ENCODE data around the gene SLC10A1. TPM values are rescaled to one million over a fixed set of nuclear protein-coding genes. Genes with fewer than 3 reads are reported as not detected.

SLC10A1 gene
- total RNA-seq, 1 donor from 2014 or later = not detected

DNA sequence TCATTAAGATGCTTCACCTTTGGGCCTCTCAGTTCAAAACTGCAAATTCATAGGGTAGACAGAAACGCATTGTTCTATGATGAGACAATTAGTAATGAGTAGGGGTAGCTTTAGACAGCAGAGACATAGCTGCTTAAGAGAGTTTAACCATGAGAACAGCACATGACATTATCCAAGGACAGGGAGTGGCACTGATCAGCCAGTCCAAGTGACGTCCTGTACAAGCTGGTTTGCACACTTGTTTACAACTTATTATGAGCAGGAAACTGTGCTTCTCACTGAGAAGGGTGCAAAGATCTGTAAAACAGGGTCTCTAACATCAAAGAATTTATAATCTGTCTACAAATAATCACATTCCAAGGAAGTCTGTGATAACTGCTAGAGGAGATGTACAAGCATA lies 41.3 kb downstream of the SLC10A1 start:
- Histone ChIP-seq H3K36me3 (ENCODE audit: control insufficient read depth, insufficient read depth, low read length) (no peaks in the 10 kb centered on the region), H3K27me3 (ENCODE audit: control insufficient read depth, insufficient read depth, low read length) (no peaks in the 10 kb centered on the region), H3K4me3 (ENCODE audit: low read depth, low read length) (no peak overlapping the region)
- no peak for DNase-seq (ENCODE audit: low read depth)
- TF ChIP-seq, protein P1, sequence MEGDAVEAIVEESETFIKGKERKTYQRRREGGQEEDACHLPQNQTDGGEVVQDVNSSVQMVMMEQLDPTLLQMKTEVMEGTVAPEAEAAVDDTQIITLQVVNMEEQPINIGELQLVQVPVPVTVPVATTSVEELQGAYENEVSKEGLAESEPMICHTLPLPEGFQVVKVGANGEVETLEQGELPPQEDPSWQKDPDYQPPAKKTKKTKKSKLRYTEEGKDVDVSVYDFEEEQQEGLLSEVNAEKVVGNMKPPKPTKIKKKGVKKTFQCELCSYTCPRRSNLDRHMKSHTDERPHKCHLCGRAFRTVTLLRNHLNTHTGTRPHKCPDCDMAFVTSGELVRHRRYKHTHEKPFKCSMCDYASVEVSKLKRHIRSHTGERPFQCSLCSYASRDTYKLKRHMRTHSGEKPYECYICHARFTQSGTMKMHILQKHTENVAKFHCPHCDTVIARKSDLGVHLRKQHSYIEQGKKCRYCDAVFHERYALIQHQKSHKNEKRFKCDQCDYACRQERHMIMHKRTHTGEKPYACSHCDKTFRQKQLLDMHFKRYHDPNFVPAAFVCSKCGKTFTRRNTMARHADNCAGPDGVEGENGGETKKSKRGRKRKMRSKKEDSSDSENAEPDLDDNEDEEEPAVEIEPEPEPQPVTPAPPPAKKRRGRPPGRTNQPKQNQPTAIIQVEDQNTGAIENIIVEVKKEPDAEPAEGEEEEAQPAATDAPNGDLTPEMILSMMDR (IDR thresholded peaks at IDR 0.05; ENCODE audit: insufficient read depth, low read length, poor library complexity, severe bottlenecking) = no peak

- Histone ChIP-seq H3K27me3 (ENCODE audit: control insufficient read depth, insufficient read depth, low read length) (no peaks in the 10 kb centered on the region), H3K4me3 (ENCODE audit: low read depth, low read length) (no peak overlapping the region), H3K36me3 (ENCODE audit: control insufficient read depth, insufficient read depth, low read length) (no peaks in the 10 kb centered on the region)
- TF ChIP-seq, protein P1 (IDR thresholded peaks at IDR 0.05; ENCODE audit: insufficient read depth, low read length, poor library complexity, severe bottlenecking) = no peak
- DNase-seq (ENCODE audit: low read depth) = no peak
These were observed 41.7 kb downstream of the SLC10A1 start for GRCh38 chr14:69755296-69755695.

GRCh38 chr14:69754487-69754886 lies 42.6 kb downstream of the SLC10A1 start:
- TF ChIP-seq, protein P1 (IDR thresholded peaks at IDR 0.05; ENCODE audit: insufficient read depth, low read length, poor library complexity, severe bottlenecking) = no peak
- Histone ChIP-seq H3K27me3 (ENCODE audit: control insufficient read depth, insufficient read depth, low read length) (no peaks in the 10 kb centered on the region), H3K4me3 (ENCODE audit: low read depth, low read length) (no peak overlapping the region), H3K36me3 (ENCODE audit: control insufficient read depth, insufficient read depth, low read length) (no peaks in the 10 kb centered on the region)
- DNase-seq (ENCODE audit: low read depth) = no peak

DNA sequence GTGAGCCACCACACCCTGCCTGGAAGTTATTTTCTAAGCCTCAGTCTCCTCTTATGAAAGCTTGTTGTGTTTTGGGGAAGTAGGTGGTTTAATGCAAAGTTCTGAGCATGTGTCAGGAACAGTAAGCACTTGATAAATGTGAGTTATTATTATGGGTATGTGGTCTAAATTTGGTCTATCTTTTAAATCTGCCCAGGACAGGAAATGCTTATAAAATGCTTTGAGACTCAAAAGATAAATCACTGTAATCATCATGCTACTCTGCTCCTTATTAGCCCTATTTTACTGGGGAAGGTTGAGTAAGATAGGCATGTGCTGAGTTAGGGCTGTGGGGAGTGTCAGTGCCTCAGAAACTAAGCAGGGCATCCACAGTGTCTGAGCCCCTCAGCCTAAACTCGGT lies 43.2 kb downstream of the SLC10A1 start:
- no peak overlapping the region for H3K4me3 ChIP-seq (ENCODE audit: low read depth, low read length)
- DNase-seq (ENCODE audit: low read depth) = no peak

DNA sequence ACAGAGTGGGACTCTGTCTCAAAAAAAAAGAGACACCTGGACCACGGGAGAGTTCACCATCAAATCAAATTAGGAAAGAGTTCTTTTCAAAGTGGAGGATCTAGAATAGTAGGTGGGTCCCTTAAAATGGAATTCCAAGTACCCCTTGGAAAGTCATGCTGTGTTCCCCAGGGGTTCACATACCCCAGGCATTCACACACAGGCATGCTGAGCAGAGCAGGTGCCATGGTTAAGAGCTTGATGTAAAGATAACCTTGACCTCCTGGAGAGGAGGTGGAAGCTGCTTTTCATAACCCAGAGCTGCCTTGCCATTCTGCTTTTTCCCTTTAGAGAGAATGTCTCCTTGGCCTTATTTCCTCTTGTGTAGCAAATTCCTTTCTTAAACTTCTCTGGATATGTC lies 44.3 kb downstream of the SLC10A1 start:
- no peaks in the 10 kb centered on the region for H3K36me3 ChIP-seq (ENCODE audit: control insufficient read depth, insufficient read depth, low read length)
- no peak overlapping the region for H3K4me3 ChIP-seq (ENCODE audit: low read depth, low read length)
- TF ChIP-seq, protein P1 (IDR thresholded peaks at IDR 0.05; ENCODE audit: insufficient read depth, low read length, poor library complexity, severe bottlenecking) = no peak
- no peak for DNase-seq (ENCODE audit: low read depth)
- H3K27me3 ChIP-seq (ENCODE audit: control insufficient read depth, insufficient read depth, low read length) = no peaks in the 10 kb centered on the region

More for the DNA sequence above, 43.2 kb downstream of the SLC10A1 start:
- TF ChIP-seq, protein P1 (IDR thresholded peaks at IDR 0.05; ENCODE audit: insufficient read depth, low read length, poor library complexity, severe bottlenecking) = no peak
- no peaks in the 10 kb centered on the region for H3K27me3 ChIP-seq (ENCODE audit: control insufficient read depth, insufficient read depth, low read length)
- no peaks in the 10 kb centered on the region for H3K36me3 ChIP-seq (ENCODE audit: control insufficient read depth, insufficient read depth, low read length)

- TF ChIP-seq, protein P1 (IDR thresholded peaks at IDR 0.05; ENCODE audit: insufficient read depth, low read length, poor library complexity, severe bottlenecking) = no peak
- Histone ChIP-seq H3K4me3 (ENCODE audit: low read depth, low read length) (no peak overlapping the region), H3K36me3 (ENCODE audit: control insufficient read depth, insufficient read depth, low read length) (no peaks in the 10 kb centered on the region), H3K27me3 (ENCODE audit: control insufficient read depth, insufficient read depth, low read length) (no peaks in the 10 kb centered on the region)
- DNase-seq (ENCODE audit: low read depth) = no peak
These were observed 46.5 kb downstream of the SLC10A1 start for GRCh38 chr14:69750495-69750894.

Data from kidney epithelial cell (primary cell).